ENCODE measurements around the gene CHRNA3. TPM values are rescaled to one million over a fixed set of nuclear protein-coding genes. Genes with fewer than 3 reads are reported as not detected.

The CHRNA3 gene
- total RNA-seq, 1 donor from 2014 or later = 3.8 TPM

GRCh38 chr15:78604420-78604819, 16.4 kb downstream of the CHRNA3 start:
- DNase-seq (ENCODE audit: low read depth, low spot score) = no peak
- Mint-ChIP-seq H3K27ac (ENCODE audit: unreplicated experiment) (no peak overlapping the region), H3K36me3 (ENCODE audit: low read depth) (peaks cover 8% of the 10 kb centered on the region), H3K27me3 (ENCODE audit: low read depth) (peaks cover 16% of the 10 kb centered on the region), H3K9me3 (no peaks in the 10 kb centered on the region), H3K4me3 (no peak overlapping the region), H3K4me1 (no peaks in the 10 kb centered on the region)
- no peak for TF ChIP-seq CTCF (conservative IDR thresholded peaks at IDR 0.05)

- no peak for TF ChIP-seq CTCF (conservative IDR thresholded peaks at IDR 0.05)
- H3K4me3 Mint-ChIP-seq = no peak overlapping the region
- peaks cover 11% of the 10 kb centered on the region for H3K27me3 Mint-ChIP-seq (ENCODE audit: low read depth)
- H3K36me3 Mint-ChIP-seq (ENCODE audit: low read depth) = peaks cover 8% of the 10 kb centered on the region
- no peaks in the 10 kb centered on the region for H3K9me3 Mint-ChIP-seq
- H3K27ac Mint-ChIP-seq (ENCODE audit: unreplicated experiment) = no peak overlapping the region
- no peaks in the 10 kb centered on the region for H3K4me1 Mint-ChIP-seq
- no peak for DNase-seq (ENCODE audit: low read depth, low spot score)
Measured at GRCh38 chr15:78603467-78603866, 17.3 kb downstream of the CHRNA3 start.

- H3K4me1 Mint-ChIP-seq = no peaks in the 10 kb centered on the region
- no peak for TF ChIP-seq CTCF (conservative IDR thresholded peaks at IDR 0.05)
- H3K27ac Mint-ChIP-seq (ENCODE audit: unreplicated experiment) = no peak overlapping the region
- no peaks in the 10 kb centered on the region for H3K27me3 Mint-ChIP-seq (ENCODE audit: low read depth)
- no peak overlapping the region for H3K4me3 Mint-ChIP-seq
- H3K9me3 Mint-ChIP-seq = no peaks in the 10 kb centered on the region
- peaks cover 8% of the 10 kb centered on the region for H3K36me3 Mint-ChIP-seq (ENCODE audit: low read depth)
- no peak for DNase-seq (ENCODE audit: low read depth, low spot score)
Measured at GRCh38 chr15:78599189-78599588, 21.6 kb downstream of the CHRNA3 start.

GRCh38 chr15:78598348-78598747, 22.4 kb downstream of the CHRNA3 start:
- Mint-ChIP-seq H3K4me1 (no peaks in the 10 kb centered on the region), H3K9me3 (no peaks in the 10 kb centered on the region), H3K36me3 (ENCODE audit: low read depth) (peaks cover 8% of the 10 kb centered on the region), H3K27ac (ENCODE audit: unreplicated experiment) (no peak overlapping the region), H3K27me3 (ENCODE audit: low read depth) (no peaks in the 10 kb centered on the region), H3K4me3 (no peak overlapping the region)
- TF ChIP-seq CTCF (conservative IDR thresholded peaks at IDR 0.05) = no peak
- DNase-seq (ENCODE audit: low read depth, low spot score) = no peak

GRCh38 chr15:78597583-78597982, 23.2 kb downstream of the CHRNA3 start:
- no peak for TF ChIP-seq CTCF (conservative IDR thresholded peaks at IDR 0.05)
- Mint-ChIP-seq H3K36me3 (ENCODE audit: low read depth) (peaks cover 8% of the 10 kb centered on the region), H3K9me3 (no peaks in the 10 kb centered on the region), H3K4me3 (no peak overlapping the region), H3K4me1 (no peaks in the 10 kb centered on the region), H3K27ac (ENCODE audit: unreplicated experiment) (no peak overlapping the region), H3K27me3 (ENCODE audit: low read depth) (no peaks in the 10 kb centered on the region)
- DNase-seq (ENCODE audit: low read depth, low spot score) = no peak

GRCh38 chr15:78574944-78575343, 45.9 kb downstream of the CHRNA3 start:
- H3K36me3 Mint-ChIP-seq (ENCODE audit: low read depth) = no peaks in the 10 kb centered on the region
- H3K4me3 Mint-ChIP-seq = no peak overlapping the region
- no peak overlapping the region for H3K27ac Mint-ChIP-seq (ENCODE audit: unreplicated experiment)
- DNase-seq (ENCODE audit: low read depth, low spot score) = no peak
- no peak for TF ChIP-seq CTCF (conservative IDR thresholded peaks at IDR 0.05)
- no peaks in the 10 kb centered on the region for H3K4me1 Mint-ChIP-seq
- no peaks in the 10 kb centered on the region for H3K27me3 Mint-ChIP-seq (ENCODE audit: low read depth)
- no peaks in the 10 kb centered on the region for H3K9me3 Mint-ChIP-seq

All from neural crest cell (in vitro differentiated cells).